HG02943 (cell line): ENCODE measurements around the gene SLC37A4.
"Not testable (repeated sequence)": the region's sequence is repeated elsewhere in the genome, so short reads cannot be mapped to it uniquely, and the experiment has no call there.

Experiments
- ATAC-seq: cut with Tn5 transposase; IDR thresholded peaks from one replicate; pipeline ENCODE4 v1.9.1; 2021; ENCODE audit warnings: mild to moderate bottlenecking, low read depth, moderate library complexity; ENCODE audit not compliant: unreplicated experiment

Gene SLC37A4

DNA sequence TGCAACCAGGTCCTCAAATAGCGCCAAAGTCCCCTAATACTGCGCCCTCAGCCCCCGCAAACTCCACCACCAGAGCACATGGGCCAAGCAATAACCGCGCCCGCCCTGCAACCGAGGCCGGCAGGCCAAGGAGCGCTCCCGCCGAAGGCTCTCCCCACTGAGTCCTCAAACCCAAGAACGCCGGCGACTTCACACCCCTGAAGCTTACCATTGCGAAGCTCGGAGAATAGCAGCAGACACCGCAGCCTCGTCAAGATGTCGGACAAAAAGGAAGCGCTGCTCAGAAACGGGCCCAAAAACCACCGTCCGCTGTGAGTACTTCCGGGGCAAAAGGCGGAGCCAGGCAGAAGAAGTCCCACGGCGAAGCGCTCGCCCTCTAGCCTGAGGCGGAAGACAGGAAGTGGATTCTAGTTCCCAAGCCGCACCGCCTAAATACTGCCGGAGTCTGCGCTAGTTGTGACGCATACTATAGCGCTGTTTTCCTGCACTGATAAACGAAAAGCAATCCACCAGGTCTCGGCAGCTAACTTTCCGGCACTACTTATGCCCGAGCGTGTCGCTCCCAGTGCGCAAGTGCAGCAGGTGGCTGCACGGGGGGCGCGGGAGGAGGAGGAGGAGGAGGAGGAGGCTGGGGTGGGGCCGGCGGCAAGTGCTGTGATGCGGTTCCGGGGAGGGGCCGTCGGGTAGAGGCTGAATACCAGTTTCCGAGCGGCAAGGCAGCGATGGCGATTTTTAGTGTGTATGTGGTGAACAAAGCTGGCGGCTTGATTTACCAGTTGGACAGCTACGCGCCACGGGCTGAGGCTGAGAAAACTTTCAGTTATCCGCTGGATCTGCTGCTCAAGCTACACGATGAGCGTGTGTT is 12.4 kb downstream of the SLC37A4 start, which contains the start of the genes RPS25 and TRAPPC4:
Gene RPS25, minus strand, starts transcription at position 270 of the 865 bp plus-strand sequence. Its CDS starts 59 bp downstream, at position 211.
Gene TRAPPC4, plus strand, starts transcription at position 693 of the 865 bp plus-strand sequence. Its CDS starts 30 bp downstream, at position 723.
- peak; percentile 83 for ATAC-seq

DNA sequence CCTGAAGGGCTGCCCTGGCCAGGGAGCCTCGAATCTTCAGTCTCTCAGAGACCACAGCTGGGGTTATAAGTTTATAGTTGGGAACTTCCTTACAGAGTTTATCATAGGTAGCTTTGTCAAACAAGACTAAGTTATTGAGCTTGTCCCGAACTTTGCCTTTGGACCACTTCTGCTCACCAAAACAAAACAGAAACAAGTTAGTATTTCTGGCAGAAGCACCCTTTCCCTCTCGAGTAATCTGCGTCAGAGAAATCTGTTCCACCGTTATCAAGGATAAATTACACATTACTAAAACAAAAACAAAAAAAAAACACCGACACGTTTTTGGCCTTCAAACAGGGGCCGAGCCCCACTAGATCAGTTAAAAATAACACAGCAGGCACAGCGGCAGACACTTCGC is 13.3 kb downstream of the SLC37A4 start:
- ATAC-seq, result not testable (repeated sequence)

DNA sequence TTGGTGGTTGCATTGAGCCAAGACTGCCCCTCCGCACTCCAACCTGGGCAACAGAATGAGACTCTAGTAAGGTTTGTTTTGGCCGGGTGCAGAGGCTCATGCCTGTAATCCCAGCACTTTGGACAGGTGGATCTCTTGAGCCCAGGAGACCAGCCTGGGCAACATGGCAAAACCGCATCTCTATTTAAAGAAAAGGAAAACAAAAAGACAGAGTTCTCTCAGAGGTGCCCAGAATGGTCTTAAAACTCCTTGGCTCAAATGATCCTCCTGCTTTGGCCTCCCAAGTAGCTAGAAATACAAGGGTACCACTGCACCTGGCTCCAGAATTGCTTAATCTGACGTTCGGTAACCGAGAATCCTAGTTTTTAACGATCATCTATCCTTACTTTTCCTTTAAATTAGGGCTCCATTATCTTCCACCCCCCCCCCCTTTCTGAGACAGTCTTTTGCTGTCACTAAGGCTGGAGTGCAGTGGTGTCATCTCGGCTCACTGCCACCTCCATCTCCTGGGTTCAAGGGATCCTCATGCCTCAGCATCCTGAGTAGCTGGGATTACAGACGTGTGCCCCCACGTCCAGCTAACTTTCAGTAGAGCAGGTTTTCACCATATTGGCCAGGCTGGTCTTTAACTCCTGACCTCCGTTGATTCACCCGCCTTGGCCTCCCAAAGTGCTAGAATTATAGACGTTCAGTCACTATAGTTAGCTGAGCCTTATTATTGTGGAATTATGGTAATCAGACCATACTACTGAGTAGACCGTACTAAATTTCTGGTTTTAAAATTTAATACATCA is 14.3 kb downstream of the SLC37A4 start:
- ATAC-seq, result no peak

DNA sequence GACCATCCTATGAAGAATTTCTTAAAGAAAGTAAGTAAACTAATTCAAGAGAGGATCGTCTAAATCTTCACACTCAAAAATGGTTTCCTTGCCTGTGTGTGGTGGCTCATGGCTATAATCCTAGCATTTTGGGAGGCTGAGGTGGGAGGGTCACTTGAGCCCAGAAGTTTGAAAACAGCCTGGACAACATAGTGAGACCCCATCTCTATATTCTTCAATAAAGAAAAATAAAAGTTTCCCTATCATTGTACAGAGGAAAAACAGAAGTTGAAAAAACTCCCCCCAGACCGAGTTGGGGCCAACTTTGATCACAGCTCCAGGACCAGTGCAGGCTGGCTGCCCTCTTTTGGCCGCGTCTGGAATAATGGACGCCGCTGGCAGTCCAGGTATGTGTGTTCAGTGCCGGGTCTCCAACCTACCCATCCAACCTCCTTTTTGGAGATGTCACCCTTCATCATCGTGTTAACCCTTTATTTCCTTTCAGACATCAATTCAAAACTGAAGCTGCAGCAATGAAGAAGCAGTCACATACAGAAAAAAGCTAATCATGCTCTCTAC is 15.5 kb downstream of the SLC37A4 start:
- no peak for ATAC-seq

DNA sequence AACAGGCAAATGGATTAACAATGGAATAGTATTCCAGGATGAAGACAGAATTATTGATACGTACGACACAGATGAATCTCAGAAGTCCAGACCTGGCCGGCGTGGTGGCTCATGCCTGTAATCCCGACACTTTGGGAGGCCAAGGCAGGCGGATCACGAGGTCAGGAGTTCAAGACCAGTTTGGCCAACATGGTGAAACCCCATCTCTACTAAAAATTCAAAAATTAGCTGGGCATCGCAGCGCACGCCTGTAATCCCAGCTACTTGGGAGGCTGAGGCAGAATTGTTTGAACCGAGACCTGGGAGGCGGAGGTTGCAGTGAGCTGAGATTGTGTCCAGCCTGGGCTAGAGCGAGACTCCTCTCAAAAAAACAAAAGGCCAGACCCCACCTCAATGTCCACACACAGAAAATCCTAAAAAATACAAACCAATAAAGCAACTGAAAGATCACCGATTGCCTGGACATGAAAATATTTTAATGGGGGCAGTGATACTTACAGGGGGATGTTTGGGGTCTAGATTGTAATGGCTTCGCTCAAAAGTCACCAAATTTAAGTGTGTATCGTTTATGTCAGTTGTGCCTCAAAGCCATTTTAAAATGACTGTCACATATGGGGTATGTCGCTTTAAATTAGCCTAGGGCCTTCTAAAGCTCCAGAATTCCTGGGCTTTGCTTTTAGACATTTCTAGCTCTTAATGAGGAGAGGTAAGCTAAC is 16.3 kb downstream of the SLC37A4 start:
- no peak for ATAC-seq

DNA sequence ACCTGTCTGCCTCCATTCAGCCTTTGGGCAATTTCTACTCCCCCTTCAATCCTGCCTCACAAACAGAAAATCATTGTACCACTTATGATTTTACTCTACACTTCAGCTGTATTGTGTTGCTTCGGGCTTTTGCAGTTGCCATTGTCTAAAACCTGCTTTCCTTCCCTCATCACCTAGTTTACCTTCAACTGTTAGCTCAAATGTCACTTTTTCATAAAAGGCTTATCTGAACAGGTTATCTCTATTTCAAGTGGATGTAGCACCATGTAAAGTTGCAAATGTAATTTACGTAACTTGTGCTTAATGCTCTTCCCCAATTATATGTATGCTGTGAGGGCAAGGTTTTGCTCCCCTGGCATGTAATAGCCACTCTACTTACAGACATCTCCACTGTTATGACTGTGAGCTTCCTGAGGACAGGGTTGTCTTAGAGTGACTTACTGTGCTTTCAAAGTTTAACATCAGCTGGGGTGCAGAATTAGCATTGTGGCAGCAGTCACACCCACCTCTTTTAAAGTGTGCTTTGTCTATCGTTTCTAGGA is 18.0 kb downstream of the SLC37A4 start:
- ATAC-seq, result no peak

DNA sequence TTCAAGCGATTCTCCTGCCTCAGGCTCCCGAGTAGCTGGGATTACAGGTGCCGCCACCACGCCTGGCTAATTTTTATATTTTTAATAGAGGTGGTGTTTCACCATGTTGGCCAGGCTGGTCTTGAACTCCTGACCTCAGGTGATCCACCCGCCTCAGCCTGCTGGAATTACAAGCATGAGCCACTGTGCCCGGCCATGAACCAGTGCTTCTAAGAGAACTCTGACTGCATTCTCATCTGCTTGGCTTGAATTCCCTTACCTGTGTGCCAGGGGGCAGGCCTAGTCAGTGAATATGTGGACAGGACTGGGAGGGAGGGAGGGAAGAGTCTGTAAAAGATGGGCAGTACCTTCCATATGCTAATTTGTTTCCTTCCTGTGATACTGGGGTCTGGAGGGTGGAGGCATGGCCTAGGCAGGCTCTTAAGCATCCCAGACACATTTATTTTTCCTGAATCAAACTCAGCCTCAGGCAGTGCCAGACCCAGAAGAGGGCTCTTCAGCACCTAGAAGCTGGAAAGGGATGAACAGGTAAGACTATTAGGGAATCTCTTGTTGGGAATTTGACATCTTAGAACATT is 19.1 kb downstream of the SLC37A4 start:
- no peak for ATAC-seq

DNA sequence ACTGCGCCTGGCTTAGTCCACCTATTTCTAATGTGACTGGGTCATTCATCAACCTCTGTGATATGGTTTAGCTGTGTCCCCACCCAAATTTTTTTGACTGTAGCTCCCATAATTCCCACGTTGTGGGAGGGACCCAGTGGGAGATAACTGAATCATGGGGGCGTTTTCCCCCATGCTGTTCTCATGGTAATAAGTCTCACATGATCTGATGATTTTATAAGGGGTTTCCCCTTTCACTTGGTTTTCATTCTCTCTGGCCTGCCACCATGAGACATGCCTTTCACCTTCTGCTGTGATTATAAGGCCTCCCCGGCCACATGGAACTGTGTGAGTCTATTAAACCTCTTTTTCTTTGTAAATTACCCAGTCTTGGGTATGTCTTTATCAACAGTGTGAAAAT is 24.0 kb downstream of the SLC37A4 start:
- no peak for ATAC-seq

DNA sequence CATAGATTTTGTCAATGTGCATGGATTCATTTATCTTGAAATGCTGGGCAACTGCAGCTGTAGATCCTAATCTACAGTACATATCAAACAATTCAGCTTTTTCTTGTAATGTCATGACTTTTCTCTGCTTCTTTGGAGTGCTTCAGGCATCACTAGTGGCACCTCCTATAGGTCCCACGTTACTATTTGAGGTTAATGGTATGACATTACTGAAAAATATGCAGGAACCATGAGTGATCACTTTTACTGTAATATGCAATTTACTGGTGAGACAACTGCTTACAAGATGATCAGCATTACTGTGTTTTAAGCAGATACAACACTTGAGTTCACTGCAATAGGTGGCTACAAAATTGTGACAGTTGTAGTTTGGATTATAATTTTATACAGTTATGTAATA is 29.8 kb downstream of the SLC37A4 start:
- ATAC-seq, result no peak

DNA sequence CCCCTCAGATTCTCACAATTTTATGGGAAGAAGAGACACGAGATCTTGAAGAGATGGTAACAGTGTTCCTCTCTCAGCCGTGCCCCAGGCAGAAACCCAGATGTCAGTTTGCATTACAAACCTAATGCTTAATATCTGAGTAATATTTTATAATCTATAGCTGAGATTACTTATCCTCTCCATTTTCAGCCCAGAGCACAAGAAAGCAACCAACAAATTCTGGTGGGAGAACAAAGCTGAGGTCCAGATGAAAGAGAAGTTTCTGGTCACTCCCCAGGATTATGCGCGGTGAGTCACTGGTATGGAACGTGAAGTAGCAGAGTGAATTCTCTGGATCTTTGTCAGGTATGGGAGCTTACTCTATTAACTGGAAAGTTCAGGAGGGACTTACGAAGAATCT is 31.9 kb downstream of the SLC37A4 start:
- ATAC-seq, result no peak

DNA sequence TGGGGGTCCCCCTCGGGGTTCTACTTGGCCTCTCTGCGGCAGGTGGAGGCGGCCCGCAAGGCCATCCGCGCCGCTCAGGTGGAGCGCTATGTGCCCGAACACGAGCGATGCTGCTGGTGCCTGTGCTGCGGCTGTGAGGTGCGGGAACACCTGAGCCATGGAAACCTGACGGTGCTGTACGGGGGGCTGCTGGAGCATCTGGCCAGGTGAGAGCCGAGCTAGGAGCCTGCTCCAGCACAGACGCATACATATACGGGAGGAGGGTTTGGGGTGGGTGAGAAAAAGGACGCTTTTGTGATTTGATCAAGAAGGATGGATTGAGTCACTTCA is 32.3 kb downstream of the SLC37A4 start:
- ATAC-seq, result peak; percentile 8

DNA sequence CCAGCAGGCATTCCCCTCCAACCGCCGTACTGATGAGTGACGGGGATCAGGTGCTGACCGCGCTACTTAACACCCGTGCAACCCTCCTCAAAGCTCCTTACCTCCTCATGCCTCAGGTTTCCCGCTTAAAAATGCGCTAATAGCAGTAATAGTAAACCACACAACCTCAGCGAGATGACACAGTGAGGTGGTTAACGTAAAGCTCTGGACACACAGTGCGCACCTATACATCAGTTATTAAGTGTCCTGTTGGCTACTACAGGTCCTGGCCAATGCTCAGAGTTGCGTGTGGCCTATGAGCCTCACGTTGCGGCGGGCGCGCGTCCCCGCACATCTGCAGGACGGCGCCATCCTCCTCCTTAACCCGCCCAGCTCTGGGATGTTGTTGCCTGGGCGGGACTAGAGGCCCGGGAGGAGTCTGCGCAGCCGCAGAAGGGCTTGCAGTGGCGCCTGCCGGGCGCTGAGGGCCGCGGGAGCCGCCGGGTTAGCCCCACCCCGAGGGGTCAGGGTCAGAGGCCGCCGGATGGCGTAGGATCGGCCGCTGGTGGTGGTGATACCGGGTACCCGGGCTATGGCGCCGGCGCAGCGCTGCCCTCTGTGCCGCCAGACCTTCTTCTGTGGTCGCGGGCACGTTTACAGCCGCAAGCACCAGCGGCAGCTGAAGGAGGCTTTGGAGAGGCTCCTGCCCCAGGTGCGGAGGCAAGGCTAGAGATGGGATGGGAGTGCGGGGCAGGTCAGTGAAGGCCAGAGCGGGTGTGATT is 32.9 kb downstream of the SLC37A4 start, which contains the start of gene CENATAC:
Gene CENATAC, plus strand, starts transcription at position 512 of the 761 bp plus-strand sequence. Its CDS starts 60 bp downstream, at position 572.
- peak; percentile 89 for ATAC-seq

DNA sequence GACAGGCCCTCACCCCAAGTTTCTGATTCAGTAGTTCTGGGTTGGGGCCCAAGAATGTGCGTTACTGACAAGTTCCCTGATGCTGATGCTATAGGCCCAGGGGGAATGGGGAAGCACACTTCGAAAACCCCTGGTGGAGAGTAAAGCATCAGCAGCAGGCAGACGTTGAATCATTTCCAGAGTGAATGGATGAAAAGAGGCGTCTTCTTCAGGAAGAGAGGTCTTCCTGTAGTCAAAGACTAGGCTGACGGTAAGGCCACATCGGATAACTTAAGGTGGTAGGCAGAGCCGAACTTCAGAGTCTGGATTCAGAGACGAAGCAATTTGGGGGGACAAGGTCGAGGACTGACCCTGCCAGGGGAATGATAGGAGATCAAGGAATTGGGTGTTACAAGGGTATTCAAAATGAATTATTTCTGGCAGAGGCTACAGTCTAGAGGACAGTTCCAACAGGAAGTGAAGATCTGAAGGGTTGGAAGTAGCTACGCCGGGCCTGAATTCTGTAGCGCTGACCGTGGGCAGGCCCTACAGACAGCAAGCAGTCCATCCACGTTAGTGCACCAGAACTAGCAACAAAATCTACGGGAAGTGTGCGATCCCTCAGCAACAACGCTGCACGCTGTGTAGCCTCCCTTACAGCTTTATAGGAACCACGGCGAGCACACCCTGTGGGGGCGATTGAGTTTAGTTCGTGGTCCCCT is 33.6 kb downstream of the SLC37A4 start:
- peak; percentile 13 for ATAC-seq

DNA sequence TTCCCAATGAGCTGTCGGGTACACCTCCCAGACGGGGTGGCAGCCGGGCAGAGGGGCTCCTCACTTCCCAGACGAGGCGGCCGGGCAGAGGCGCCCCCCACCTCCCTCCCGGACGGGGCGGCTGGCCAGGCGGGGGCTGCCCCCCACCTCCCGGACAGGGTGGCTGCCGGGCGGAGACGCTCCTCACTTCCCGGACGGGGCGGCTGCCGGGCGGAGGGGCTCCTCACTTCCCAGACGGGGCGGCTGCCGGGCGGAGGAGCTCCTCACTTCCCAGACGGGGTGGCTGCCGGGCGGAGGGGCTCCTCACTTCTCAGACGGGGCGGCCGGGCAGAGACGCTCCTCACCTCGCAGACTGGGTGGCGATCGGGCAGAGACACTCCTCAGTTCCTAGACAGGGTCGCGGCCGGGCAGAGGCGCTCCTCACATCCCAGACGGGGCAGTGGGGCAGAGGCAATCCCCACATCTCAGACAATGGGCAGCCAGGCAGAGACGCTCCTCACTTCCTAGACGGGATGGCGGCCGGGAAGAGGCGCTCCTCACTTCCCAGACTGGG is 39.1 kb downstream of the SLC37A4 start:
- ATAC-seq, result not testable (repeated sequence)

DNA sequence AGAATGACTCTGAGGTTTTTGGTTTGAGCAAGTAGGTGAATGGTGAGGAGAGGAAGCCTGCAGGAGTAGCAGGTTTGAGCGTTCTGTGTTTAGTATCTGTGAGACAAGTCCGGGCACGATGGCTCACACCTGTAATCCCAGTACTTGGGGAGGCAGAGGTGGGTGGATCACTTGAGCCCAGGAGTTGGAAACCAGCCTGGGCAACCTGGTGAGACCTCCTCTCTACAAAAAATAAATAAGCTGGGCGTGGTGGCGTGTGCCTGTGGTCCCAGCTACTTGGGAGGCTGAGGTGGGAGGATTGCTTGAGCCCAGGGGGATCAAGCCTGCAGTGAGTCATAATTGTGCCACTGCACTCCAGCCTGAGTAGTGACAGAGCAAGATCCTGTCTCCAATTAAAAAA is 42.4 kb downstream of the SLC37A4 start:
- ATAC-seq, result no peak

DNA sequence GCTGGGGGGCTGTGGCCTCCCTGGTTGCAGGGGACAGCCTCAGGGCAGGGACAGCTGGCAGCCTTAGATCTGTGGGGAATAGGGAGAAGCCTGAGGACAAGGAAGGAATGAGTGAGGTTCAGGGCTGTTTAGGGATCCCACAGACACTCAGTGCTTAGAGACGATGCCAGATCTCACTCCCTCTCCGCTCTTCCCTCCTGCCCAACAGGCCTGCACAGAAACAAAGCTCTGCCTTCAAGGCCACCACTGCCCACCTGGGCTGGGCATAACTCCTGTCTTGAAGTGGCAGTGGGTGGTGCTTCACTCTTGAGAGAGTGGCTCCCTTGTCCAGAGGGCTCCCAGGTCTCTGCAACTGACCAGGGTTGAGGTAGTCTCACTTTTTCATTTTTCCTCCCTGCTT is 45.9 kb downstream of the SLC37A4 start:
- ATAC-seq, result no peak

DNA sequence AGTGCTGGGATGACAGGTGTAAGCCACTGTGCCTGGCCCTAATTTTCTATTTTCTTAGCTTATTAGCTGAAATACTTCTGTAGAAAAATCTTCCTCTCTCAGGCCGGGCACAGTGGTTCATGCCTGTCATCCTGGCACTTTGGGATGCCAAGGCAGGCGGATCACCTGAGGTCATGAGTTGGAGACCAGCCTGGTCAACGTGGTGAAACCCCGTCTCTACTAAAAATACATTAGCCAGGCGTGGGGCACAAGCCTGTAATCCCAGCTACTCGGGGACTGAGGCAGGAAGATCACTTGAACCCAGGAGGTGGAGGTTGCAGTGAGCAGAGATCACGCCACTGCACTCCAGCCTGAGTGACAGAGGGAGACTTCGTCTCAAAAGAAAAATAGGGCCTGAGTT is 46.3 kb downstream of the SLC37A4 start:
- ATAC-seq, result not testable (repeated sequence)

DNA sequence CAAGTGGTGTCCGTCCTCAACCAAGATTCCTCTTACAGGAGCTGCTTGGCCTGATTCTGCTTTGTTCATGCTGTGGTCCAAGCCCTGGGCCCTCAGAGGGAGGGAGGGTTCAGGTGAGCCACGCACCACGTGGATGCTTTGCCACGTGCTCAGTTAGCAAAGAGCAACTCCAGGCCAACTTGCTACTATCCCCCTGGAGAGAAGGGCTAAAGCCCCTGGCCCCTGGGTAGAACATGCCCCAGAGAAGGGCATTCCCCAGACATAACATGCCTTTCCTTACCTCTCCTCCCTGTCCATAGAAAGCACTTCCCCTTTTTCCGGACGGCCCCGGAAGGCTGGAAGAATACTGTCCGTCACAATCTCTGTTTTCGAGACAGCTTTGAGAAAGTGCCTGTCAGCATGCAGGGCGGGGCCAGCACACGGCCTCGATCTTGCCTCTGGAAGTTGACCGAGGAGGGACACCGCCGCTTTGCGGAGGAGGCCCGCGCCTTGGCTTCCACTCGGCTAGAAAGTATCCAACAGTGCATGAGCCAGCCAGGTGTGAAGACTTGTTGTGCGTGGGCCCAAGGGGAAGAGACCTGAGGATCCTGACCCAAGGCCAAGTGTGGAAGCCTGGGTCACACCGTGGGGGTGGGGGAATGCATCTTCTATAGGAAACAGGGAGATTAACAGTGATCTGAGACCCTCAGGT is 50.3 kb downstream of the SLC37A4 start:
- no peak for ATAC-seq
